Globus pallidus (tissue), 1 donor: ENCODE results near the gene APOL2.
A peak's percentile ranks its signal among the peaks of the same experiment; 100 is the strongest.
"Not testable (repeated sequence)": the region's sequence is repeated elsewhere in the genome, so short reads cannot be mapped to it uniquely, and the experiment has no call there.

Source experiments
- DNase-seq: peaks from one replicate; pipeline ENCODE4 v3.0.0-alpha.2; 2015; ENCODE audit warnings: low spot score

APOL2 gene

GRCh38 chr22:36263216-36263673 is 23.9 kb upstream of the APOL2 start:
- not testable (repeated sequence) for DNase-seq

GRCh38 chr22:36262307-36262706 is 23.0 kb upstream of the APOL2 start:
- not testable (repeated sequence) for DNase-seq

DNA sequence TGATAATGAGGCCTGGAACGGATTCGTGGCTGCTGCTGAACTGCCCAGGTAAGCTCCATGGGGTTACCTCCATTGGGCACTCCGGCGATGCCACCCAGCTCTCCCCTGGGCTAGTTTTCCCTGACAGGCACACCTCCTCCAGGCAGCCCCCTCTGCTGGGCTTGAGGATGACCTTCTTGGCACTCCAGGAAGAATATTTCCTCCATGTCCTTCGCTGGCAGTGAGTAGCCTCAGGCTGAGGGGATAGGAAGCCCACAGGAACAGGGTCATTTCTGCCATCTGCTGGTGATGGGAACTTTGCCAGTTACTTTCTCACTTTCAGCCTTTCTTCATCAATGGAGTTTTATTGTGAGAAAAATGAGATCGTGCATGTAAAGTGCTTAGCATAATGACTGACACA is 22.3 kb upstream of the APOL2 start:
- DNase-seq: not testable (repeated sequence)

DNA sequence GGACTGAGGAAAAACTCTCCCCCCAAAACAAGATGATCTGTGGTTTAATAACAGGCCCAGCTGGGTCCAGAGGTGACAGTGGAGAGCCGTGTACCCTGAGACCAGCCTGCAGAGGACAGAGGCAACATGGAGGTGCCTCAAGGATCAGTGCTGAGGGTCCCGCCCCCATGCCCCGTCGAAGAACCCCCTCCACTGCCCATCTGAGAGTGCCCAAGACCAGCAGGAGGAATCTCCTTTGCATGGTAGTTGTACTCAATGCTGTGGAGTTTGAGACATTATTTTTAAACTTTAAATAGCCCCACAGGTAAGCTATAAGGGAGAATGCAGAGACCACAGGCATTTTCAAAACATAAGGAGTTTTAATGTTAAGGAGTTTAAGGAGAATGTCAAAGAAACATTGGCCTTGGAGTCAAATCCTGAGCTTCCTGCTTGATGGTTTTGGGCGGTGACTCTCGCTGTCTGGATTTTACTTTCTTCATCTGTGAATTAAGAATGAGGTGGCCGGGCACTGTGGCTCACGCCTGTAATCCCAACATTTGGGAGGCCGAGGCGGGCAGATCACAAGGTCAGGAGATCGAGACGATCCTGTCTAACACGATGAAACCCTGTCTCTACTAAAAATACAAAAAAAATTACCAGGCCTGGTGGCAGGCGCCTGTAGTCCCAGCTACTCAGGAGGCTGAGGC is 20.4 kb upstream of the APOL2 start:
- no peak for DNase-seq

DNA sequence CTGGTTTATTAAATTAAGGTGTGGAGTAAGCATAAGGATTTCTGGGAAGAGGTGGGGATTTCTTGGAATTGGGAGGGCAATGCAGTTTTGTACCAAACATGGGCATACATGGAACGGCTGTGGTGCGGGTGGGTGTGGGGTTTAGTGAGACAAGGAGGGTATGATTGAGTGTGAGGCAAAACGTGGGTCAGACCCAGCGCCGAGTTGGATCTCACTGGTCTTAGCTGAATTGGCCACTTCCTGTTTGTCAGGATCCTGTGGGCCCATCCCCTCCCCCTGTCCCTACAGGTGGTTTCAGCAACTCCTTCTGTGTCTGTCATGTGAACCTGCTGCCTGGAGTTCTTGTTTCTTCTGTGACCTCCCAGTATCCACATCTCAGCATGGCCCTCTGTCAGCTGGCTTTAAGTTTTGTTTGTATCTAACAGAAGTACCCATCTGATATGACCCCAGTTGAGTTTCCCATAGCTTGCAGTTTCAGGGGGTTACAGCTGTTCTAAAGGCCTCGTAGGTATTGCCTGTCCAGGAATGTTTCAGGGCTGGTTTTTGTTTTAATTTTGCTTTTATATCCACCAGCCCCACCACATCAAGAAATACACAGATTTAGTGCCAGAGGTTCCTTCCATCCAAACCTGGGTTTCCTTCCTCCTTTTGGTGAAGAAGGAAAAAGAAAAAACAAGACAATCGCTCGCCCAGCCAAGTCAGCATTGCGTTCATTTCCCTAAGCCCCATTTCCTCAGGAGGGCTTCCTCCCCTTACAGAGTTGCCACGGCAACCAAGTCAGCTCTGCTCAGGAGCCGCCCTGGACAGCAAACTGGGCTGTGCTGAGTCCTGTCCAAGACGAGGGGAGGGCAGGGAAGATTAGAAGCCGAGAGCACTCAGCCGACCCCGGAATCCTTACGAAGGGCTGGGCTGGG is 19.6 kb upstream of the APOL2 start:
- no peak for DNase-seq

DNA sequence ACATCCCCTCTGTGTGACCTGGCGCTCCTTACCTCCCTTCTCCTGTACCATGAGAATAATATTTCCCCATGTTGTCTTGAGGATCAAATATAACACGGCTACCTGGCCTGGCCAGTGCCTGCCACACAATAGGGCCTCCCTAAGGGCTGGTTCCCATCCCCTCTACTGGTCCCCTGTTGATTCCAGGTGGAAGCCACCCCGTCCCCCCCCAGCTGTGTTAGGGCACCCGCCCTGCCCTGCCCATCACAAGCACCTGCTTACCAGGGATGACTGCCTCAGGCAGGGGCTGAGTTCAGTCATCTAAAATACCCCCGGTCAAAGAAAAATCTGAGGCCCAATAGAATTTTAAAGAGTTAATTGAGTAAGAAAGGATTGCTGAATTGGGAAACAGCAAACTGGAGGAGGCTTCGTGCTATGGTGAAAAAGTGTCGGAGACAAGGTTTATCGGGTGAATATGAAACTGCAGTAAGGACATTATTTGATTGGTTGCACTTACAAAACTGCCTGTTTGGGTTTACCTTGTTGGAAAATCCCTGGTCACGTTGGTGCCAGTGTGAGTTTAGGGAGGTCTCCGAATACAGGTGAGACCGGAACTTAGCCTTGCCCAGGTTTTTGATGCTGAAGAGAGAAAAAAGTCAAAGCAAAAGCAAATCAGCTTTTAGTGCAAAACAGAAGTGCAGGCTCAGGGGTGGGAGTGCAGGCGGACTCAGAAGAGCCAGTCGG is 18.8 kb upstream of the APOL2 start:
- no peak for DNase-seq

DNA sequence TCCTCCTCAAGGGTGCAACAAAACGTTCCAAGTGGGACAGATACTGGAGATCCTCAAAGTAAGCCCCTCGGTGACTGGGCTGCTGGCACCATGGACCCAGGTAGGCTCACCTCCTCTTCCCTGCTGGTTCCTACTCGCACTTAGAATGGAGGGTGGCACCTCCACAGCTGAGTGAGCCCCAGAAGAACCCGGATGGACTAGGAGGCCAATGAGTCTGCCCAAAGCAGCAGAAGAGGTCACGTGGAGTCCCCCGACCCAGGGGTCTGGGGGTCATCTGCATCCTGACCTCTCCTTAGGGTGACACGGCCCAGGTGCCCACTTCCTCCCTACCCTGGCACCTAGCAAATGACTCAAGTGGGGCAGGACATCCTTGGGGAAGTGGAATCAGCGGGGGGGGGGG is 18.0 kb upstream of the APOL2 start:
- DNase-seq: no peak

GRCh38 chr22:36256478-36256877 is 17.2 kb upstream of the APOL2 start:
- no peak for DNase-seq

GRCh38 chr22:36255572-36255971 is 16.2 kb upstream of the APOL2 start:
- not testable (repeated sequence) for DNase-seq

GRCh38 chr22:36253523-36254490 is 14.5 kb upstream of the APOL2 start:
- no peak for DNase-seq

DNA sequence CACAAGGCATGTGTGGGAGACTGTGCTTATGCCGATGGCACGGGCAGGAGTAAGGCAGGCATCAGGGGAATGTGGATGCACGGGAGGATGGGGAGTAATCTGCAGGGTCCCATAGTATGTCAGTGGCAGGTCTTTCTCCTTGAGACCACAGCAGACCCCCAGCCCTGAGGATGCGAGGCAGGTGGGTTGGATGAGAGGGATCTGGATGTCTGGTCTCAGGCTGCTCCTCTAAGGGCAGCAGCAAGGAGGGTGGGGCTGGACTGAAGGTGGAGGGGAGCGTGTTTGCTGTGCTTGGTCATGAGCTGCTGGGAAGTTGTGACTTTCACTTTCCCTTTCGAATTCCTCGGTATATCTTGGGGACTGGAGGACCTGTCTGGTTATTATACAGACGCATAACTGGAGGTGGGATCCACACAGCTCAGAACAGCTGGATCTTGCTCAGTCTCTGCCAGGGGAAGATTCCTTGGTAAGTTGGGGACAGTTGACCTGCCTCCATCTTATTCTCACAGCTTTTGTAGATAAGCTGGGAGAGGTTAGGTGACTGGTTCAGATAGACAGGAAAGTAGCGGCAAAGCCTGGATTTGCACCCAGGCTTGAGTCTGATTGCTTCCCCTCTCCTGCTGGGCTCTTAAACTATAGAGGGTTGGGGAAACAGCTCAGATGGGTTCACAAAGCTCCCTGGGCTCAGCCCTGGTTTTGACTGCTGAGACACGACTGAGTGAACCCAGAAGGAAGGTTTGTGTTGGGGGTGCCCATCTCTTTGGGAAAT is 13.6 kb upstream of the APOL2 start, which contains the start of gene APOL1:
Gene APOL1, plus strand, starts transcription at position 380 of the 769 bp plus-strand sequence. CDS start 1,823 bp downstream, outside the sequence.
- no peak for DNase-seq

GRCh38 chr22:36251979-36252608 is 12.8 kb upstream of the APOL2 start:
- DNase-seq: not testable (repeated sequence)

DNA sequence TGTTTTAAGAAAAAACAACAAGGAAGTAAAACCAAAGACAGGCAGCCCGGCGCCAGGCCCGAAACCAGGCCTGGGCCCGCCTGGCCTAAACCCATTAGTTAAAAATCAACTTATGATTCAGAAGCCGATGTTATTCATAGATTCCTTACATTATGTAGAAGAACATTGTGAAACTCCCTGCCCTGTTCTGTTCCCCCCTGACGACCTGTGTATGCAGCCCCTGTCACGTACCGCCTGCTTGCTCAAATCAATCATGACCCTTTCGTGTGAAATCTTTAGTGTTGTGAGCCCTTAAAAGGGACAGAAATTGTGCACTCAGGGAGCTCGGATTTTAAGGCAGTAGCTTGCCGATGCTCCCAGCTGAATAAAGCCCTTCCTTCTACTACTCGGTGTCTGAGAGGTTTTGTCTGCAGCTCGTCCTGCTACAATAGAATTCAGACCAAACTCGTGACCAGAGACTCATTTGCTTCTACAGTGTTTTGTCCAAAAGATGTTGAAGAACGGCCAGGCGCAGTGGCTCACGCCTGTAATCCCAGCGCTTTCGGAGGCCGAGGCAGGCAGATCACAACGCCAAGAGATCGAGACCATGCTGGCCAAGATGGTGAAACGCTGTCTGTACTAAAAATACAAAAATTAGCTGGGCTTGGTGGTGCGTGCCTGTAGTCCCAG is 11.1 kb upstream of the APOL2 start:
- DNase-seq: peak; percentile 79

- DNase-seq: no peak
Observed at GRCh38 chr22:36249160-36249559, 9.8 kb upstream of the APOL2 start.

DNA sequence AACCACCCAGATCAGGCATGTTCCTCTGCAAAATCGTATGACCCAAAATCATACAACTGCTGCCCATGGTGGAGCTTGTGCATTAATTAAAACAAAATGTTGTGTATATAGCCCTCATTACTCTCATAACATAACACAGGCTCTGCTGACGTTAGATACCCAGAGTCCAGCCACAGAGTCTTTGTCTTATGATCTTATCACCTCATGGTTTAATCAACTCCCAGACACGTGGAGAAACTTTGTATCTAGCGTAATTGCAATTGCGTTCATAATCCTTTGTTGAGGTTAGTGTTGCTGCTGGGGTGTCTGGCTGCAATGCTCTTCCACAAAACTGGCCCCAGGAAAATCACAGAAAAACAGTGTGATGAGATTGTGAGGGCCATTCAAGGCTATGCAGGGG is 8.6 kb upstream of the APOL2 start:
- DNase-seq: no peak

- DNase-seq: no peak
Observed at GRCh38 chr22:36246718-36247117, 7.4 kb upstream of the APOL2 start.

- no peak for DNase-seq
Observed at GRCh38 chr22:36245805-36246356, 6.6 kb upstream of the APOL2 start.

GRCh38 chr22:36244522-36245391 is 5.4 kb upstream of the APOL2 start:
- no peak for DNase-seq
